Measurements from ENCODE around the gene CKS1B. TPM values are rescaled to one million over a fixed set of nuclear protein-coding genes. Genes with fewer than 3 reads are reported as not detected.

The CKS1B gene
- total RNA-seq, 1 experiment from 2014 or later: 295 TPM

DNA sequence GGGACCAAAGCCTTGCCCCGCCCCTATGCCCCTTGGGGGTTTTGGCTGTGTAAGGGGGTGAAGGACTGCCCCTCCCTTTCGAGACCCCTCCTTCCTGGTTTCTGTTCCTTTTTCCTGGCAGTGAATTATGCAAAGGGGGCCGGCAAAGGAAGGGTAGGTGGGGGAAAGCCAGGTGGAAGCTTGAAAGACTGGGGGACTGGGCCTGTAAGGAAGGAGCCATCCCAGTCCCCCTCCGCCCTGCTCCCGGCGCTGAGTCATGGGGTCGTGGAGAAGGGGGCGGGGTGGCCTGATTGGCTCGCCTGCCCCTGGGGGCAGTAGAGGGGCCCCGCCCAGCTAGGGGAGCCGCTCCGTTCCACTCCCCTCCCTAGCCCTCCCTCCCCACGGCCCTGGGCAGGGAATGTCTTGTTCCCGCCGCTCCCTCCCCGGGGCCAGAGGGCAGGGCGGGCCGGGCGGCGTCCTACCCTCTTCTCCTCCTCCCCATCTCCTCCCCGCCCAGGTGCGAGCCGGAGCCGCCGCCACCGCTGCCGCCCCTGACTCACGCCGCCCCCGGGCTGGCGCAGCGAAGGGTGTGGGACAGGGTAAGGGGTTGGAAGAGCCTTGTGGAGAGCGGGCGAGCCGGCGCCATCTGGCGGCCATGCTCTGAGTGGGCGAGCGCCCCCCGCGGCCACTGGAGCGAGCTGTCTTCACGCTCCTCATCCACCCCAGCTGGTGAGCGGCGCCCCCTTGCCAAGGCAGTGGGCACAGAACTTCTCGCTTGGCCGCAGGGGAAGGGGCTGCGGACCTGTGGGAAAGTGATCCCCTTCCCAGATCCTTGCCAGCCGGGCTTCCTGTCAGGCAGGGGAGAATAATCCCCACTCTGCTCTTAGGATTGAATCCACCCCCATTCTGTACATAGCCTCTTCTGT is 42.8 kb downstream of the CKS1B start:
- TF ChIP-seq, protein P1, sequence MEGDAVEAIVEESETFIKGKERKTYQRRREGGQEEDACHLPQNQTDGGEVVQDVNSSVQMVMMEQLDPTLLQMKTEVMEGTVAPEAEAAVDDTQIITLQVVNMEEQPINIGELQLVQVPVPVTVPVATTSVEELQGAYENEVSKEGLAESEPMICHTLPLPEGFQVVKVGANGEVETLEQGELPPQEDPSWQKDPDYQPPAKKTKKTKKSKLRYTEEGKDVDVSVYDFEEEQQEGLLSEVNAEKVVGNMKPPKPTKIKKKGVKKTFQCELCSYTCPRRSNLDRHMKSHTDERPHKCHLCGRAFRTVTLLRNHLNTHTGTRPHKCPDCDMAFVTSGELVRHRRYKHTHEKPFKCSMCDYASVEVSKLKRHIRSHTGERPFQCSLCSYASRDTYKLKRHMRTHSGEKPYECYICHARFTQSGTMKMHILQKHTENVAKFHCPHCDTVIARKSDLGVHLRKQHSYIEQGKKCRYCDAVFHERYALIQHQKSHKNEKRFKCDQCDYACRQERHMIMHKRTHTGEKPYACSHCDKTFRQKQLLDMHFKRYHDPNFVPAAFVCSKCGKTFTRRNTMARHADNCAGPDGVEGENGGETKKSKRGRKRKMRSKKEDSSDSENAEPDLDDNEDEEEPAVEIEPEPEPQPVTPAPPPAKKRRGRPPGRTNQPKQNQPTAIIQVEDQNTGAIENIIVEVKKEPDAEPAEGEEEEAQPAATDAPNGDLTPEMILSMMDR (conservative IDR thresholded peaks at IDR 0.05; ENCODE audit: low read depth, low read length): peak; percentile 100
- no peak for TF ChIP-seq EZH2 (IDR thresholded peaks at IDR 0.05; ENCODE audit: borderline replicate concordance, low read depth, low read length, poor library complexity, severe bottlenecking)
- Histone ChIP-seq H3K4me3 (ENCODE audit: low read depth, low read length, poor library complexity, severe bottlenecking) (peak overlapping the region; percentile 49), H3K4me1 (ENCODE audit: insufficient read depth, low read length, poor library complexity, severe bottlenecking) (peaks cover 18% of the 10 kb centered on the region), H3K27ac (ENCODE audit: low read depth, low read length, poor library complexity, severe bottlenecking) (peak overlapping the region; percentile 81), H3K9me3 (ENCODE audit: low read depth, low read length, poor library complexity, severe bottlenecking) (no peaks in the 10 kb centered on the region), H3K36me3 (ENCODE audit: insufficient read depth, low read length, poor library complexity, severe bottlenecking) (peaks cover 16% of the 10 kb centered on the region), H3K27me3 (replicated peaks; ENCODE audit: insufficient read depth, low read depth, low read length, poor library complexity) (no peaks in the 10 kb centered on the region)
- ChIA-PET POLR2A (ENCODE audit: low non-redundant PET) (interaction anchor here (0.6 to 0.9 kb wide), 3 partner anchors 13 to 34 kb away, joined by 4 to 5 read pairs (median 4); partner anchors contain the start of gene FLAD1), CTCF (interaction anchor here (0.5 to 1.5 kb wide), 18 partner anchors 8 to 1530 kb away, joined by 3 to 16 read pairs (median 6); partner anchors contain the start of genes ADAM15, LENEP, PBXIP1 and SHC1)
- peak; percentile 91 for DNase-seq (ENCODE audit: low spot score)
- no TSS peak for BruUV-seq (replicated peaks)
- intact Hi-C loops (cut with micrococcal nuclease; ENCODE audit: unreplicated experiment): no loop called here

DNA sequence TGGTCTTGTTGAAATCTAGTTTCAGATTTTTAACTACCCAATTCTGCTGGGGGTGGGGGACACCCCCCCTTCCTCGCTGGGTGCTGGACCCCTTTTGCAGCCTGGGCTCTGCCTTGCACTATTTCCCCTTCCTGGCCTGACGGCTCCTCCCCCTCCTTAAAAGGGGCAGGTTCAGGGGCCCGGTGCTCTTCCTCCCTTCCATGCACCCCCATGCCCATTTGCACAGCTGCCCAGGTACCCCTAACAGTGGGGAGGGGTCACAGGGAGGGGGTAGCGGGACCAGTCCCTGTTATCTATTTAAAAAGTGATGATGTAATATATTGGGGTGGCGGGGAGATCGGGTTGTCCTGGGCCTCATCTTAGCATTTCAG is 43.5 kb downstream of the CKS1B start:
- POLR2A ChIA-PET (ENCODE audit: low non-redundant PET): interaction anchor here (0.6 kb wide), 1 partner anchor 35 kb away, joined by 4 read pairs; the partner anchor contains the start of gene FLAD1
- peaks cover 16% of the 10 kb centered on the region for H3K36me3 ChIP-seq (ENCODE audit: insufficient read depth, low read length, poor library complexity, severe bottlenecking)
- H3K27me3 ChIP-seq (replicated peaks; ENCODE audit: insufficient read depth, low read depth, low read length, poor library complexity): no peaks in the 10 kb centered on the region
- TF ChIP-seq, protein P1 (conservative IDR thresholded peaks at IDR 0.05; ENCODE audit: low read depth, low read length): no peak
- no peak for TF ChIP-seq EZH2 (IDR thresholded peaks at IDR 0.05; ENCODE audit: borderline replicate concordance, low read depth, low read length, poor library complexity, severe bottlenecking)
- CTCF ChIA-PET: interaction anchor here (0.6 to 1.5 kb wide), 14 partner anchors 9 to 149 kb away, joined by 3 to 16 read pairs (median 6); partner anchors contain the start of genes ADAM15, LENEP, PBXIP1 and SHC1
- H3K4me3 ChIP-seq (ENCODE audit: low read depth, low read length, poor library complexity, severe bottlenecking): peak overlapping the region; percentile 49
- intact Hi-C loops (cut with micrococcal nuclease; ENCODE audit: unreplicated experiment): no loop called here
- DNase-seq (ENCODE audit: low spot score): no peak
- H3K27ac ChIP-seq (ENCODE audit: low read depth, low read length, poor library complexity, severe bottlenecking): peak overlapping the region; percentile 81
- no TSS peak for BruUV-seq (replicated peaks)
- peaks cover 13% of the 10 kb centered on the region for H3K4me1 ChIP-seq (ENCODE audit: insufficient read depth, low read length, poor library complexity, severe bottlenecking)
- H3K9me3 ChIP-seq (ENCODE audit: low read depth, low read length, poor library complexity, severe bottlenecking): no peaks in the 10 kb centered on the region

DNA sequence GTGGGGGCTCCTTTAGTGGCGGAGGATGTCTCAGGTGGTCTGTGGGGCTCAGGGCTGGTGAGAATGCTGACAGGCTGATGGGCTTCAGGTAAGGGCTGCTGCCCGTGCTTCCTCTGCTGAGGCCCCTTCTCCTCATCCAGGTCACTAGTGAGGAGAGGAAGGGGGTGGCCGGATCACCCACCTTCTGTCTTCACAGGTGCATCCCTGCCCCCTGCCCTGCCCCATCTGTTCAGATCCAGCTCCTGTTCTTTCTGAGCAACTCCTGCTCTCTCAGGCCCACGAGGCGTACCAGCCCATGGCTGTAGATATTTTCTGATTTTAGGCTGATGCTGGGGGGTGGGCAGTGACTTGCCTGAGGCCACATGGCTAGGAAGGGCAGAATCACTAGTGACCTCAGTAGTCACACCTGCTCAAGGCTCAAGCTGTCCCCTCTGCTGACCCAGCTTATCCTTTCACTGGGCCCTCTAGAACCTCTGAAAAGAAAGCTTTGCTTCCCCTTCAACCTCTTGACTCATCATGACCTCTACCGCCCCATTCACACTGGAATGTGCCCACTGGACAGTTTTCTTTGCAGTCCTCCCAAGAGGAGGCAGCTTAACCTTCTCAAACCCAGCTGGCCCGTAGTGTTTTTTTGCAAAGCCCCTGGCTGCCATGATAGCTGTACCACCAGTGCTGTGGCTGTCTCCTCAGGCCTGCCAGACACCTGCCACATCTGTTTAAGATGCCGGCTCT is 44.3 kb downstream of the CKS1B start:
- H3K27me3 ChIP-seq (replicated peaks; ENCODE audit: insufficient read depth, low read depth, low read length, poor library complexity): no peaks in the 10 kb centered on the region
- DNase-seq (ENCODE audit: low spot score): no peak
- no TSS peak for BruUV-seq (replicated peaks)
- TF ChIP-seq, protein P1 (conservative IDR thresholded peaks at IDR 0.05; ENCODE audit: low read depth, low read length): no peak
- TF ChIP-seq EZH2 (IDR thresholded peaks at IDR 0.05; ENCODE audit: borderline replicate concordance, low read depth, low read length, poor library complexity, severe bottlenecking): no peak
- POLR2A ChIA-PET (ENCODE audit: low non-redundant PET): interaction anchor here (0.7 kb wide), 1 partner anchor 21 kb away, joined by 3 read pairs; no protein-coding TSS in a partner anchor
- no peaks in the 10 kb centered on the region for H3K9me3 ChIP-seq (ENCODE audit: low read depth, low read length, poor library complexity, severe bottlenecking)
- CTCF ChIA-PET: interaction anchor here (0.6 kb wide), 1 partner anchor 14 kb away, joined by 9 read pairs; no protein-coding TSS in a partner anchor
- no peak overlapping the region for H3K4me3 ChIP-seq (ENCODE audit: low read depth, low read length, poor library complexity, severe bottlenecking)
- H3K4me1 ChIP-seq (ENCODE audit: insufficient read depth, low read length, poor library complexity, severe bottlenecking): peaks cover 13% of the 10 kb centered on the region
- peaks cover 16% of the 10 kb centered on the region for H3K36me3 ChIP-seq (ENCODE audit: insufficient read depth, low read length, poor library complexity, severe bottlenecking)
- no peak overlapping the region for H3K27ac ChIP-seq (ENCODE audit: low read depth, low read length, poor library complexity, severe bottlenecking)
- intact Hi-C loops (cut with micrococcal nuclease; ENCODE audit: unreplicated experiment): no loop called here
